ENCODE data around the gene NECAB2. TPM values are rescaled to one million over a fixed set of nuclear protein-coding genes. Genes with fewer than 3 reads are reported as not detected.

The NECAB2 gene
- total RNA-seq, 1 donor: not detected

GRCh38 chr16:83980794-83981193, 12.8 kb downstream of the NECAB2 start:
- H3K4me3 ChIP-seq (ENCODE audit: low read depth, low read length): no peak overlapping the region
- DNase-seq (ENCODE audit: low read depth): no peak
- no peak for TF ChIP-seq CTCF (IDR thresholded peaks at IDR 0.05; ENCODE audit: insufficient read depth, low read depth, low read length)

- no peak for DNase-seq (ENCODE audit: low read depth)
- no peak for TF ChIP-seq CTCF (IDR thresholded peaks at IDR 0.05; ENCODE audit: insufficient read depth, low read depth, low read length)
- H3K4me3 ChIP-seq (ENCODE audit: low read depth, low read length): no peak overlapping the region
Measured at GRCh38 chr16:83981799-83982198, 13.8 kb downstream of the NECAB2 start.

- H3K4me3 ChIP-seq (ENCODE audit: low read depth, low read length): no peak overlapping the region
- no peak for TF ChIP-seq CTCF (IDR thresholded peaks at IDR 0.05; ENCODE audit: insufficient read depth, low read depth, low read length)
- DNase-seq (ENCODE audit: low read depth): no peak
Measured at GRCh38 chr16:83983491-83983890, 15.4 kb downstream of the NECAB2 start.

GRCh38 chr16:83989300-83989699, 21.3 kb downstream of the NECAB2 start:
- H3K4me3 ChIP-seq (ENCODE audit: low read depth, low read length): no peak overlapping the region
- DNase-seq (ENCODE audit: low read depth): no peak
- no peak for TF ChIP-seq CTCF (IDR thresholded peaks at IDR 0.05; ENCODE audit: insufficient read depth, low read depth, low read length)

GRCh38 chr16:83990492-83990891, 22.4 kb downstream of the NECAB2 start:
- no peak for TF ChIP-seq CTCF (IDR thresholded peaks at IDR 0.05; ENCODE audit: insufficient read depth, low read depth, low read length)
- DNase-seq (ENCODE audit: low read depth): no peak

GRCh38 chr16:83992624-83993023, 24.6 kb downstream of the NECAB2 start:
- DNase-seq (ENCODE audit: low read depth): peak; percentile 79
- no peak overlapping the region for H3K4me3 ChIP-seq (ENCODE audit: low read depth, low read length)
- no peak for TF ChIP-seq CTCF (IDR thresholded peaks at IDR 0.05; ENCODE audit: insufficient read depth, low read depth, low read length)

More at GRCh38 chr16:83990492-83990891, 22.4 kb downstream of the NECAB2 start:
- no peak overlapping the region for H3K4me3 ChIP-seq (ENCODE audit: low read depth, low read length)

- no peak for TF ChIP-seq CTCF (IDR thresholded peaks at IDR 0.05; ENCODE audit: insufficient read depth, low read depth, low read length)
- peak; percentile 92 for DNase-seq (ENCODE audit: low read depth)
Measured at GRCh38 chr16:83994087-83994486, 26.0 kb downstream of the NECAB2 start.

More at GRCh38 chr16:83994087-83994486, 26.0 kb downstream of the NECAB2 start:
- no peak overlapping the region for H3K4me3 ChIP-seq (ENCODE audit: low read depth, low read length)
